ENCODE data around the gene IRF1. TPM values are rescaled to one million over a fixed set of nuclear protein-coding genes. Genes with fewer than 3 reads are reported as not detected.

Gene IRF1
- total RNA-seq, 1 donor from 2014 or later: 10.9 TPM

DNA sequence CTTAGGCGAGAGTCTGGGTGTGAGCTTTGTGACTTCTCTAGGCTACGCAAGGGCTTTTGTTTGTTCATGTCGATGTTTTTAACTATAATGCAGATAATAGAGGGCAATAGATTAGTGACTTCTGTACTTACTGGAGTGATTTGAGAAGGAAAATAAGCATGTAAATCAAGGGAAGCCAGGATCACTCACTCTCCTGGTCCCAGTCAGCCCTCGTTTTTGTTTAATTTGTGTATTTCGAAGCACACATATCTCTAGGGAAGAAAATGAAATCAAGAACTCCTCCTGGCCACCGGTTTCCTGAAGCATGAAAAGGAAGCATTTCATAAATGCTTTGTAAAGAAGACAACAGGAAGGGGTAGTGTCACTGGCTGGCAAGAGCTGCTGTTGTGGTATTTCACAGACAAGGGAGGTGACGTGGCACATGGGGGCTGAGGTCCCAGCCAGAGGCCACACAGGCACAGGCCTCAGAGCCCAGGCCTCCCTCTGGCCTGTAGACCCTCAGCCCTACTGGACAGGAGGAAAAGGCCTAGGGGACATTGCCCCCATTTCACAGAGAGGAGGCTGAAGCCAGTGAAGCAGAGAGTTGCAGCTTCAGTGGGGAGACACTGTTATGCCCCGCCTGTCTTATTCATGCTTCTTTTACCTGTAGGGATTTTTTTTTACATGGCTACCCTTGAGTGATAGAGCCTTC, 34.1 kb downstream of the IRF1 start:
- TF ChIP-seq, protein P1, sequence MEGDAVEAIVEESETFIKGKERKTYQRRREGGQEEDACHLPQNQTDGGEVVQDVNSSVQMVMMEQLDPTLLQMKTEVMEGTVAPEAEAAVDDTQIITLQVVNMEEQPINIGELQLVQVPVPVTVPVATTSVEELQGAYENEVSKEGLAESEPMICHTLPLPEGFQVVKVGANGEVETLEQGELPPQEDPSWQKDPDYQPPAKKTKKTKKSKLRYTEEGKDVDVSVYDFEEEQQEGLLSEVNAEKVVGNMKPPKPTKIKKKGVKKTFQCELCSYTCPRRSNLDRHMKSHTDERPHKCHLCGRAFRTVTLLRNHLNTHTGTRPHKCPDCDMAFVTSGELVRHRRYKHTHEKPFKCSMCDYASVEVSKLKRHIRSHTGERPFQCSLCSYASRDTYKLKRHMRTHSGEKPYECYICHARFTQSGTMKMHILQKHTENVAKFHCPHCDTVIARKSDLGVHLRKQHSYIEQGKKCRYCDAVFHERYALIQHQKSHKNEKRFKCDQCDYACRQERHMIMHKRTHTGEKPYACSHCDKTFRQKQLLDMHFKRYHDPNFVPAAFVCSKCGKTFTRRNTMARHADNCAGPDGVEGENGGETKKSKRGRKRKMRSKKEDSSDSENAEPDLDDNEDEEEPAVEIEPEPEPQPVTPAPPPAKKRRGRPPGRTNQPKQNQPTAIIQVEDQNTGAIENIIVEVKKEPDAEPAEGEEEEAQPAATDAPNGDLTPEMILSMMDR (IDR thresholded peaks at IDR 0.05; ENCODE audit: borderline replicate concordance): no peak
- no peaks in the 10 kb centered on the region for H3K9me3 ChIP-seq (replicated peaks)
- H3K4me3 ChIP-seq: no peak overlapping the region
- H3K4me1 ChIP-seq: peaks cover 73% of the 10 kb centered on the region
- intact Hi-C loops (cut with micrococcal nuclease): no loop called here
- peak; percentile 56 for DNase-seq
- no peaks in the 10 kb centered on the region for H3K27me3 ChIP-seq (ENCODE audit: low read depth)
- peaks cover 21% of the 10 kb centered on the region for H3K36me3 ChIP-seq
- H3K27ac ChIP-seq (replicated peaks): peak overlapping the region; percentile 77

DNA sequence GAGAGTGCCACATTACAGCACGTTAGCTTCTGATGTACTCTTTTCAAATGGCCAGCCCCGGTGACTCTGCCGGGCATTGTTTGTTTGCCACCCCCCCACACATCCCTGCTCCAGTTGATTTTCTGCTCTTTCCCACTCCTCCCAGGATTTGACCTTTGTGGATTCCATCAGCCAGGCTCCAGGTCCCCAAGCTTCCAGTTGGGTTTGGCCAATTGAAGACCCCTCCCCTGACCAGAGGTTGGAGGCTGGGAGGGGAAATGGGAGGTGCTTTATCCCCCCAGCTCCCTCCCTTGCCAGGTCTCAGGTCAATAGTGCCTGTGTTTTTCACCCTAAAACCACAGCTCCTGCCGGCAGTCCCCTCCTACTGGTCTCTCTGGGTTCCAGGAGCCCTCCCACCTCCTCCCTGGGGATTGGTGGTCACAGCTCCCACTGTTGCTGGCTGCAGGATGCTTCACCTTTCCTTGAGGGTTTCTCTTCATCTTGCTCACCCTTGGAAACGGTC, 34.9 kb downstream of the IRF1 start:
- no peaks in the 10 kb centered on the region for H3K27me3 ChIP-seq (ENCODE audit: low read depth)
- no peaks in the 10 kb centered on the region for H3K9me3 ChIP-seq (replicated peaks)
- peaks cover 27% of the 10 kb centered on the region for H3K36me3 ChIP-seq
- peak overlapping the region; percentile 77 for H3K27ac ChIP-seq (replicated peaks)
- peaks cover 65% of the 10 kb centered on the region for H3K4me1 ChIP-seq
- TF ChIP-seq, protein P1 (IDR thresholded peaks at IDR 0.05; ENCODE audit: borderline replicate concordance): no peak
- H3K4me3 ChIP-seq: no peak overlapping the region
- no peak for DNase-seq
- intact Hi-C loops (cut with micrococcal nuclease): no loop called here

GRCh38 chr5:132454361-132454760, 36.2 kb downstream of the IRF1 start:
- Histone ChIP-seq H3K9me3 (replicated peaks) (no peaks in the 10 kb centered on the region), H3K4me1 (peaks cover 52% of the 10 kb centered on the region), H3K36me3 (peaks cover 34% of the 10 kb centered on the region), H3K4me3 (no peak overlapping the region), H3K27me3 (ENCODE audit: low read depth) (no peaks in the 10 kb centered on the region), H3K27ac (replicated peaks) (peak overlapping the region; percentile 13)
- intact Hi-C loops (cut with micrococcal nuclease): no loop called here
- no peak for DNase-seq
- TF ChIP-seq, protein P1 (IDR thresholded peaks at IDR 0.05; ENCODE audit: borderline replicate concordance): no peak

- Histone ChIP-seq H3K4me3 (no peak overlapping the region), H3K9me3 (replicated peaks) (no peaks in the 10 kb centered on the region), H3K36me3 (peaks cover 32% of the 10 kb centered on the region), H3K4me1 (peaks cover 51% of the 10 kb centered on the region), H3K27ac (replicated peaks) (no peak overlapping the region), H3K27me3 (ENCODE audit: low read depth) (no peaks in the 10 kb centered on the region)
- TF ChIP-seq, protein P1 (IDR thresholded peaks at IDR 0.05; ENCODE audit: borderline replicate concordance): no peak
- no peak for DNase-seq
- intact Hi-C loops (cut with micrococcal nuclease): no loop called here
Observed at GRCh38 chr5:132451387-132451786, 39.2 kb downstream of the IRF1 start.

DNA sequence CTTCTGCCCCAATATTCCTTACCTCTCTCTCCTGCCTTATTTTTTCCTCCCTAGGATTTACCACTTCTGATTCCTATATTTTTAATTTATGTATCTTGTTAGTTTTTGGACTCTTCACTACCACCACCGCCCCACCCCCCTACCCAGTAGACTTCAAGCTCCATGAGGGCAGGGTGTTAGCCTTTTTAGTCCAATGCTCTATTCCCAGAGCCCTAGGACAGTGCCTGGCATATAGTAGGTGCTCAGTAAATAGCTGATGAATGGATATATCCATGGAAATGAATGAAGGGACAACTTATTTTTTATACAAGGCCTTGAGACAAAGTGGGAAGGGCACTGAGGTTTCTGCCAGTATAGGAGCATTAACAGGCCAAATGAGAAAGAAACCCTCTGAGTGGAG, 41.5 kb downstream of the IRF1 start:
- intact Hi-C loops (cut with micrococcal nuclease): no loop called here
- H3K27me3 ChIP-seq (ENCODE audit: low read depth): no peaks in the 10 kb centered on the region
- H3K4me3 ChIP-seq: no peak overlapping the region
- TF ChIP-seq, protein P1 (IDR thresholded peaks at IDR 0.05; ENCODE audit: borderline replicate concordance): no peak
- H3K36me3 ChIP-seq: peaks cover 27% of the 10 kb centered on the region
- no peak for DNase-seq
- H3K9me3 ChIP-seq (replicated peaks): no peaks in the 10 kb centered on the region
- peak overlapping the region; percentile 74 for H3K27ac ChIP-seq (replicated peaks)
- H3K4me1 ChIP-seq: peaks cover 54% of the 10 kb centered on the region
